DMS53 treated with DMSO at 0.1 percent for 48 hours (cell line): ENCODE results near the gene ARID1B.

Experiments
- DNase-seq: peaks from one replicate; lab custom pipeline; 2025; ENCODE audit not compliant: unreplicated experiment; lab: John Stamatoyannopoulos, UW

ARID1B gene

GRCh38 chr6:156850353-156850752 lies 73.2 kb downstream of the ARID1B start:
- DNase-seq, result no peak

- DNase-seq, result no peak
Measured at GRCh38 chr6:156851454-156851921, 74.3 kb downstream of the ARID1B start.

- no peak for DNase-seq
Measured at GRCh38 chr6:156852147-156852857, 75.1 kb downstream of the ARID1B start.

DNA sequence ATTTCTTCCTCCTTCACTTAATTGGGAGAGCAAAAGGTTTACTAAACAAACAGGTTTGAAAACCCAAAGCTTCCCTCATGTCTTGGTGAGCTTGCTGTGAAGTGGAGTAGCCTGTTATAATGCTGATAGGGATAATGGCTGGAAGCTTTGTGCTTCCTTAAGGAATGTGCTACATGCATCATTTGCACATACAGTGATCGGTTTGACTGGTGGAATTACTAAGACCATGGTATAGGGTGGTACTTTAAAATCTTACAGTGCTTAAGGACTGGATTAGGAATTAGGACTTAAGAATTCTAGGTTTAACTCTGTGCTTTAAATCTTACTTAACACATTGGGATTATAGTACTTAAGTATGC lies 75.7 kb downstream of the ARID1B start:
- no peak for DNase-seq

DNA sequence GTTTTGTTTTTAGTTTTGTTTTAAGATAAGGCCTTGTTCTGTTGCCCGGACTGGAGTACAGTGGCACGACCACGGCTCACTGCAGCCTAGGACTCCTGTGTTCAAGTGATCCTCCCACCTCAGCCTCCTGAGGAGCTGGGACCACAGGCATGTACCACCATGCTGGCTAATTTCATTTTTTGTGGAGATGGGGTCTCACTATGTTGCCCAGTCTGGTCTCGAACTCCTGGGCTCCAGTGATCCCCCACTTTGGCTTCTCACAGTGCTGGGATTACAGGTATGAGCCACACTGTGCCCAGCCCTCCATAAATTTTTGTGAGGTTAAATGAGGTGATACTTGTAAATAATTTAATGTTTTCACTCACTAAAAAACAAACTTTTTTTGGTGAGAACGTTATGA lies 76.6 kb downstream of the ARID1B start:
- DNase-seq, result no peak

DNA sequence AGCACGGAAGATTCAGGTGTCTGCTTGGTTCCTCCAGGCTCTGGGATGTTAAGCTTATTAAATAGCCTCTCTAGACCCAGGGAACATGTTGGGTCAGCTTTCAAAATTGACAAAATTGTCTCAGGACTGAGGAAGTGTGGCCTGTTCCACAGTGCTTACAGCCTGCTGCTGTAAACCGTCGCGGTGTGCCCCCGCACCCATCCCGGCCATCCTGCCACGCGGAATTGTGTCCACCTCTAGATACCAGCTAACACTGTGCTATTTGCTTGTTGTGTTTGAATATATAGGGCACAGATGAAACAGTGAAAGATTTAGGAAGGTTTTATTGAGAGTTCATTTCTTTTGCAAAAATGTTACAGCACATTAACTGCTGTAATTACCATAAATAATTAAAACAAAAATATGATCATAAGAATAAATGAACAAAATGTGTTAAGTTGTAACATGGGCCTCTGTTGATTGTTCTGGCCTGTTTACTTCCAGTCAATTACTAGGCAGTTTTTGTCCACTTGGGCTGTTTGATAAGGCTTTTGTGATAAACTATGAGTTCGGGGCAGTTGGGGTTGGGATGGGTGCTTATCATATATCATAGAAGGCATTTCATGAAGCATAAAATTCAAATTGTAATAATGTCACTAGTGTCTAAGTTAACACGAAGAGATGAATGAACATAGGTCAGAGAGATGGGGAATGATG lies 77.4 kb downstream of the ARID1B start:
- no peak for DNase-seq

DNA sequence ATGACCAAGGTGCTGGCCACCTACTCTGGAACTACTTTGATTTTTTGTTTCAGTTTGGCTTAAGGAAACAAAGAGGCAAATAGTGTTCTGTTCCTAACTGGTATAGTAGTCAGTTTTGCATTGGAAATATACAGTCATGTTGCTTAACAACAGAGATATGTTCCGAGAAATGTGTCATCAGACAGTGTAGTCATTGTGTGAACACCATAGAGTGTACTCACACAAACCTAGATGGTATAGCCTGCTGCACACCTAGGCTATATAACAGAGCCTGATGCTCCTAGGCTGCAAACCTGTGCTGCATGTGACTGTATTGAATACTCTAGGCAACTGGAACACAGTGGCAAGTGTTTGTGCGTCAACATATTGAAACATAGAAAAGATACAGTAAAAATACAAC lies 80.4 kb downstream of the ARID1B start:
- no peak for DNase-seq

- no peak for DNase-seq
Measured at GRCh38 chr6:156859686-156860085, 82.5 kb downstream of the ARID1B start.

- no peak for DNase-seq
Measured at GRCh38 chr6:156862711-156863110, 85.5 kb downstream of the ARID1B start.

DNA sequence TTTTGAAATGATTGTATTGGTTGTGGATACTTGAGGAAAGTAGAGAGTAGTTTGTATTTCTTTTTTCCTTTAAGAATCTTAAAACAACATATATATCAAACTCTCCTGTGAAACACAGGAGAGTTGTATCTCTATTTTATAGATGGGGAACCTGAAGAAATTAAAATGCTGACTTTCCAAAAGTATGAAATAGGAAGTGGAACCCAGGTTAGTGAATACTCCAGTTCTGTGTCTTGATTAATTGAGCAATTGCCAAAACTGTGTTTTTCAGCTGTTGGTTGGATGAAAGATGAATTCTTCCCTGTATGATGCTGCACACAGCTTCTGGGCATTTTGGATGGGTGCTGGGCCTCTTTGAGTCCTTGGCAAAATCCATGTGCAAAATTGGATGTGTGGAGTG lies 86.3 kb downstream of the ARID1B start:
- DNase-seq, result no peak

GRCh38 chr6:156864557-156864956 lies 87.4 kb downstream of the ARID1B start:
- DNase-seq, result no peak

DNA sequence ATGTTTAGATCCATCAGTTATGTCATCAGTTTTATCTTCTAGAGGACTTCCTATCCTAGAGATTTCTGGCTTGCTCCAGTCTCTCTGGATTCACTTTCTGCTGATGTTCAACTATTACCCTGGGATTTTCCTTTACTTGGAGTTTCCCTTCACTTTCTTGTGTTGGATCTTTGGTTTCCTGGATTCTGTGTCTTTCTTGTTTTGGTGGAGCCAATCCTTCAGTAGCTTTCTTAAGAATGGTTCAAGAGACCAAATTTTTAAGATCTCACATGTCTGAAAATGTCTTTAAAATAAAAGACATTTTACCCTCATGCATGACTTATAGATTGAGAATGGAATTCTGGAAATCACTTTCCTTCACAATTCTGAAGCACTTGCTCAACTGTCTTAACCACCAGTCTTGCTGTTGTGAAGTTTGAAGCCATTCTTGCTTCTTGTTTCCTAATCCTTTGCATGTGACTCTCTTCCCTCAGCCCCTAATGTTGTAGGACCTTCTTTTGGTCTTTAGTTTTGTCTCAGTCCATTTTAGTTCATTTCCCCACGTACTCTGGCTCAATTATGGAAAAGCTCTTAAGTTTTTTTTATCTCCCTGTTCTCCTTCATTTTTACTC lies 87.9 kb downstream of the ARID1B start:
- DNase-seq, result no peak

DNA sequence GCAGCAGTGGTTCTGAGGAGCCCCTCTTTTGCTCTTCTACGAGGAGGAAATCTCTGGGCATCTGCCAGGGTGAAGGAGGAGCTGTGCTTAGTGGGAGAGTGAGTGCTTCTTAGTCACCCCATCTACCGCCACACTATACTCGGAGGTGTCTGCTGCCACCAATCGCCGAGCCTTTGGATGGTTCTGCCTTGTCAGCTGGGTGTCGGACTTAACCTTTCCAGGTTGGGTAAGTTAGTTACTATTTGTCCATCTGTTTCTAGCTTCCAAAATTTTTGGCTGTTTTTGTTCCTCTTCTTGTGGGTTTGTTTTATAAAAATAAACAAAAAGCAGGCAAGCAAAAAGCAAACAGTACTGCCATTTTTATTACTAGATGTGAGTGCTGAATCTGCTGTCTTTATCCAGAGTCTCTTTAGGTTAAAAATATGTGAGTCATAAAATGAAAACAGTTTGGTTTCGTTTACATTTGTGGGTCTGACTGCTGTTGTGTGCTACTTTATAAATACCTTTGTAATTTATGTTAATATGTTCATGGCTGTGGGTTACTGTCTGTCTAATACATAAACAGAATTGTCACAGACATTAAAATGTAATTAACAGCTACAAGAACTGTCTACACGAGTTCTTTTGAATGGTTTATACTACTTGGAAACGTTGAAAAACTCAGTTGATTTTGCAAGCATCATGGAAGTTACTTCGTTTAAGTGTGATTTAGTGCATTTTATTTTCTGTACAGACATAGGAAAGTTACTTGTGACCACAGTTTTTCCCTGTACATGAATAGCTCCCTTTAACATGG lies 89.2 kb downstream of the ARID1B start:
- DNase-seq, result no peak

DNA sequence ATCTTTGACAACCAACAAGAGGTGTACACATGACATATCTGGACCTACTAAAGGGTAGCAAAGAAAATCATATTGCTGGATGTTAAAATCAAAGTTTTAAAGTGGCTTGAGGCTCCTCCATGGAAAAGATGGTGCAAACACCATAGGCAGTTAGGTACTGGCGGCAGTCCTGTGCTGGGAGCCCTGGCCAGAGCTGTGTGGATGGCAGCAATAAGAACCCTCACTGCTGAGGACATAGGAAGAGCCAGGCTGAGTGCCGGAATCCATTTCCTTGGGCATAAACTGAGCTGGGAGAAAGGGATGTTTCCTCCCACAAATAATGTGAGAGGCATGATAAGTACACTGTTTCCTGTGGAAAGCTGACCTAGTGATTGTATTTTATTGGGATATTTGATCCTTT lies 89.9 kb downstream of the ARID1B start:
- no peak for DNase-seq

- no peak for DNase-seq
Measured at GRCh38 chr6:156868385-156868784, 91.2 kb downstream of the ARID1B start.

- no peak for DNase-seq
Measured at GRCh38 chr6:156869980-156870398, 92.8 kb downstream of the ARID1B start.

DNA sequence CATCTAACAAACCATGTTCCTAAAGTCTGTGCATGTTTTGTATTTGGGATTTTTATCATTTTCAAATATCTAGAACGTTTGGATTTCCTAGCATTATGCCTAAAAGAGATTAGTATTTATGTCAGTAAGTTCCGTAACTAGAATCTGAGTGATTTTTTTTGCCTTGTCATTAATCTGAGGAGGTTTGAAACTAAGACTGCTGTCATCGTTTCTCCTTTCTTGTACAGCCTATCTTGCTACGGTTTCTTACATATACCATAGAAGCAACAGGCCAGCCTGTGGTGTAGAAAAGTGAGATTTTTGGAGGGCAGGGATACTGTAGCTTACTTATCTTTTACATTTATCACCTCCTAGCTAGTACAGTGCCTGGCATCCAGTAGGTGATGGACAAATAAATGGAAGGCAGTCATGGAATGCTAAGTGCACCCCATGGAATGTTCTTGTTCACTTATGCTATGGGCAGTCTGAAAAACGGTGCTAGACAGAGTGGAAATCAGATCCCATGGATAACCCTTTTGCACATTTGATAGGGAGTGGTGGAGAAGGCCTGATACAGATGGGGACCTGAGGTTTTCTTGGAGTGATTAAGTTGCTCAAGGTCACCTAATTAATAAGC lies 93.9 kb downstream of the ARID1B start:
- no peak for DNase-seq

- DNase-seq, result no peak
Measured at GRCh38 chr6:156872903-156873302, 95.7 kb downstream of the ARID1B start.

DNA sequence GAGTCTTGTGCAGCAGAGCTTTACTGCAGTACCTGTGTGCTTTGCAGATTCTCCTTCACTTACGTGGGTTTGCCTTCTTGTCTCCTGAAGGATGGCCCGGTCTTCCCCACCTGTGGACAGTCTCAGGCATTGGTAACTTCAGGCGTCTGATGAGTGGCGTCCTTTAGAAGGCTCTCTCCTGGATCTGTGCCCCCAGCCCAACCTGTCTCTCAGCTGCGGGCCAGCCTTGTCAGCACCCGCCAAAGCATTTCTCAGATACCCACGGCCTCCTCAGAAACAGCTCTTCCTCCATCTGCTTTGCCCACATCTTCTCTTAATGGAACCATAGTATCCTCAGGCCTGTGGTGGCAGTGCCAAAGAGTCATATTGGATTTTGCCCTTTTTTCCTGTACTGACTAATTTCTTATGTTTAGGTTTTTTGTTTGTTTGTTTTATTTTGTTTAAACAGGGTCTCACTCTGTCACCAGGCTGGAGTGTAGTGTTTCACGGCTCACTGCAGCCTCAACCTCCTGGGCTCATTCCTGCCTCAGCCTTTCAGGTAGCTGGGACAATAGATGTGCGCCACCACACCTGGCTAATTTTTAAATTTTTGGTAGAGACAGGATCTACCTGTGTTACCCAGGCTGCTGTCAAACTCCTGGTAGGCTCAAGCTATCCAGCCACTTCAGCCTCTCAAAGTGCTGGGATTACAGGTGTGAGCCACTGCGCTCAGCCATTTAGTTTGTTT lies 96.6 kb downstream of the ARID1B start:
- DNase-seq, result peak; percentile 29

- DNase-seq, result no peak
Measured at GRCh38 chr6:156875062-156875461, 97.9 kb downstream of the ARID1B start.
